ENCODE results near the gene TVP23B.
"Not testable (repeated sequence)": the region's sequence is repeated elsewhere in the genome, so short reads cannot be mapped to it uniquely, and the experiment has no call there.

TVP23B gene

GRCh38 chr17:18794841-18795240, 13.9 kb downstream of the TVP23B start:
- not testable (repeated sequence) for DNase-seq

- DNase-seq = not testable (repeated sequence)
Measured at GRCh38 chr17:18796887-18797286, 15.9 kb downstream of the TVP23B start.

DNA sequence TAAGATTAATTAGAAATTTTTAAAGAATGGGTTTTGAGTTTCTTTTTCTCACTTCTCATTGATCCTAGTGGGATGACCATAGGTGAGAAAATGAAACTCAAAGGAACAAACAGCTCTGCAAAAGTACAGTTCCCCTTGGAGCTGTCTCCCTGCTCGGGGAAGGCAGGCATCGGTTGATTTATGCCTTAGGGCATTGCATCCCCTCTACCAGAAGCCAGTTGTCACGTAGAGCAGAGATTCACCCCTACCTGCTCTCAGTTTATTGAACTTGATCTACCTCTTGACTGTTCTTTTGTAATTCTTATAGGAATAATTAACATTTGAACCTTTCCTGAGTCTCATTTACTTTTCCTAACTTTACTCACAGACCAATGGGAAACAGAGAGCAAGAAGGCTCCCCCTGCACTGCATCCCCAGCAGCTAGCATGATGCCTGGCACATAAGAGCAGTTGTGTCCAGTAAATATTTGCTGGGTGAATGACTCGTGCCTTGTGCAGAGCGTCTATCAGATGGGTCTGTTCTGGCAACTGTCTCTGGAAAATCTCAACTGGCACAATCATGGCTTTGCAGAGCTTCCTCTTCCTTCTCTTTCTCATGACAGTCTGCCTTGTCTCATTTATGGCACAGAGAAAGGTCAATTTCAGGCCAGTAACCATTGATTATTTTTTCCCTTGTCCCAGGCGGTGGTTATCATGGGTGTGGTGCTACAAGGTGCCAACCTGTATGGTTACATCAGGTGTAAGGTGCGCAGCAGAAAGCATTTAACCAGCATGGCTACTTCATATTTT, 22.7 kb downstream of the TVP23B start:
- DNase-seq = not testable (repeated sequence)

GRCh38 chr17:18815924-18816323, 34.9 kb downstream of the TVP23B start:
- not testable (repeated sequence) for DNase-seq

GRCh38 chr17:18816489-18817371, 35.7 kb downstream of the TVP23B start:
- DNase-seq = not testable (repeated sequence)

DNA sequence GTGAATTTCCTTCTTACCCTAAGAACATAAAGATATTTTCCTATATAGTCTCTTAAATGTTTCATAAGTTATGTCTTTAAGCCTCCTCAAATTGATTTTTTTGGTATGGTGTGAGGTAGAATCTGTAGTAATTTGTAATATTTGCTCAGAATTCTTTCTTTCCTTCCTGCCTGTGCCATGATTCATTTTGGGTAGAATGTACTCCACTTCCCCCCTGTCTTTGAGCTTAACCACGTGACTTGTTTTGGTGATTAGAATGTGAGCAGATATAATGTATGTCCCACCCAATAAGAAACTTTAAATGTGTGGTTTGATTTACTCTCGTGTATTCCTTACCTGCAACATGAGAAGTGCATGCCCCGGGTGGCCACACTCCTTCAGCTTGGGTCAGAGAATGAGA, 40.4 kb downstream of the TVP23B start:
- DNase-seq = not testable (repeated sequence)

DNA sequence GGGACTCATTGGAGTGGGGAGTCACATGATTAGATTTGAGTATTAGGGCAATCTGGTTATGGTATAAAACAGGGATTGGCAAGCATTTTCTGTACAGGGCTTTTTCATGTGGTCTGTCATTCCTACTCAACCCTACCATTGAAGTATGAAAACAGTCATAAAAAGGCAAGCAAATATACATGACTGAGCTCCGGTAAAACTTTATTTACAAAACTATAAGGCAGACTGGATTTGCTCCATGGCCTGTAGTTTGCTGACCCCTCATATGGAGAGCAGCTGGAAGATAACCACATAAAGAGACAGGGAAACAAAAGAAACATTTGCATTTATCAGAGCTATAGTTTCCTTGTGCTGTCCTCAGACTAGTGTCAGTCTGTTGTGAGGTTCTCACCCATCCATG, 46.6 kb downstream of the TVP23B start:
- DNase-seq = not testable (repeated sequence)

- DNase-seq = no peak
Measured at GRCh38 chr17:18848501-18848900, 67.5 kb downstream of the TVP23B start.

- DNase-seq = no peak
Measured at GRCh38 chr17:18850679-18851078, 69.7 kb downstream of the TVP23B start.

DNA sequence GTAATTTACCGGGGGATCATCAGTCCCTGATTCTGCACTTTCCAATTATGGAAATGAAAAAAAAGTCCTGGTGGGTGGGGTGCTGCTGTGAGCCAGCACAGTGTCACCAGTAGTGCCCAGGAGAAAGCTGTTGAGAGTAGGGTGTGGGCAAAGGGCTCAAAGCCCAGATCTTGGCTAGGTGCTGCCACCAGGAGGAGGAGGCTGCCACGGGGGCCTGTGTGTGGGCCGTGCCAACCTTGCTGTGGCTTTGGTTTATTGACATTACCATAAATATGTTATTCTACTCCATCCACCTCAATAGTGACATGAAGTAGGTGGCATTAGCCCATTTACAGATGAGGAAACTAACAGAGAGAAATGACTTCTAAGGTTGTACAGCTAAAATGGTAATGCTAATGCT, 70.2 kb downstream of the TVP23B start:
- DNase-seq = no peak

GRCh38 chr17:18854956-18855355, 74.0 kb downstream of the TVP23B start:
- DNase-seq = no peak

- peak; percentile 70 for DNase-seq
Measured at GRCh38 chr17:18855831-18856569, 75.0 kb downstream of the TVP23B start.
